Measurements from ENCODE around the gene GSTT2.
"Not testable (repeated sequence)": the region's sequence is repeated elsewhere in the genome, so short reads cannot be mapped to it uniquely, and the experiment has no call there.

Gene GSTT2

GRCh38 chr22:23979557-23980240 lies at the start of gene GSTT2:
GSTT2 (plus strand) TSS chr22:23980134.
- DNase-seq, result not testable (repeated sequence)

- no peak for DNase-seq
Observed at GRCh38 chr22:23938328-23939016, 41.5 kb upstream of the GSTT2 start.

- DNase-seq, result no peak
Observed at GRCh38 chr22:23939017-23939357, 40.9 kb upstream of the GSTT2 start.

GRCh38 chr22:23940166-23940565 lies 39.8 kb upstream of the GSTT2 start:
- DNase-seq, result not testable (repeated sequence)

- DNase-seq, result not testable (repeated sequence)
Observed at GRCh38 chr22:23947391-23947790, 32.5 kb upstream of the GSTT2 start.

- not testable (repeated sequence) for DNase-seq
Observed at GRCh38 chr22:23949764-23950163, 30.2 kb upstream of the GSTT2 start.

GRCh38 chr22:23951383-23951782 lies 28.6 kb upstream of the GSTT2 start:
- DNase-seq, result not testable (repeated sequence)

- not testable (repeated sequence) for DNase-seq
Observed at GRCh38 chr22:23952794-23953405, 27.0 kb upstream of the GSTT2 start.

GRCh38 chr22:23953485-23953884 lies 26.4 kb upstream of the GSTT2 start:
- not testable (repeated sequence) for DNase-seq

- not testable (repeated sequence) for DNase-seq
Observed at GRCh38 chr22:23954193-23954990, 25.5 kb upstream of the GSTT2 start.

- DNase-seq, result not testable (repeated sequence)
Observed at GRCh38 chr22:23954991-23955305, 25.0 kb upstream of the GSTT2 start.

- not testable (repeated sequence) for DNase-seq
Observed at GRCh38 chr22:23955886-23956285, 24.0 kb upstream of the GSTT2 start.

GRCh38 chr22:23956301-23956900 lies 23.5 kb upstream of the GSTT2 start:
- DNase-seq, result peak; percentile 84

- not testable (repeated sequence) for DNase-seq
Observed at GRCh38 chr22:23961084-23961771, 18.7 kb upstream of the GSTT2 start, which contains the start of gene GSTT2B. GSTT2B (minus strand) TSS chr22:23961195; CDS start chr22:23961131, 64 bp downstream.

GRCh38 chr22:23966094-23966493 lies 13.8 kb upstream of the GSTT2 start:
- DNase-seq, result not testable (repeated sequence)

- DNase-seq, result not testable (repeated sequence)
Observed at GRCh38 chr22:23966568-23966967, 13.4 kb upstream of the GSTT2 start, which contains the start of gene DDTL. DDTL (plus strand) TSS chr22:23966888; CDS start chr22:23966915, 27 bp downstream.

- DNase-seq, result no peak
Observed at GRCh38 chr22:23969071-23969470, 10.9 kb upstream of the GSTT2 start.

- no peak for DNase-seq
Observed at GRCh38 chr22:23970201-23970641, 9.7 kb upstream of the GSTT2 start.

GRCh38 chr22:23970816-23971486 lies 9.0 kb upstream of the GSTT2 start:
- no peak for DNase-seq

- not testable (repeated sequence) for DNase-seq
Observed at GRCh38 chr22:23971927-23972326, 8.0 kb upstream of the GSTT2 start.

- not testable (repeated sequence) for DNase-seq
Observed at GRCh38 chr22:23974345-23974744, 5.6 kb upstream of the GSTT2 start, which contains the start of gene DDT. DDT (minus strand) TSS chr22:23974441; CDS start chr22:23974414, 27 bp downstream.
